Fibroblast of skin of scalp (primary cell): ENCODE measurements around the gene GP1BB.

Experiments
- DNase-seq: peaks from one replicate; pipeline ENCODE4 v3.0.0-alpha.2; 2013

Gene GP1BB

GRCh38 chr22:19727310-19728150 lies 4.2 kb downstream of the GP1BB start:
- no peak for DNase-seq

GRCh38 chr22:19728271-19728670 lies 4.9 kb downstream of the GP1BB start:
- no peak for DNase-seq

- no peak for DNase-seq
Observed at GRCh38 chr22:19728836-19729235, 5.5 kb downstream of the GP1BB start.

- DNase-seq = no peak
Observed at GRCh38 chr22:19729507-19729906, 6.2 kb downstream of the GP1BB start.

- DNase-seq = no peak
Observed at GRCh38 chr22:19730198-19730597, 6.9 kb downstream of the GP1BB start.

GRCh38 chr22:19730655-19731360 lies 7.5 kb downstream of the GP1BB start:
- peak; percentile 75 for DNase-seq

- no peak for DNase-seq
Observed at GRCh38 chr22:19731361-19732135, 8.2 kb downstream of the GP1BB start.

GRCh38 chr22:19732403-19733113 lies 9.2 kb downstream of the GP1BB start:
- no peak for DNase-seq

GRCh38 chr22:19733755-19734154 lies 10.4 kb downstream of the GP1BB start:
- DNase-seq = no peak

GRCh38 chr22:19734163-19734562 lies 10.8 kb downstream of the GP1BB start:
- DNase-seq = no peak

- DNase-seq = no peak
Observed at GRCh38 chr22:19734837-19735382, 11.6 kb downstream of the GP1BB start.

- no peak for DNase-seq
Observed at GRCh38 chr22:19735665-19736510, 12.5 kb downstream of the GP1BB start.

GRCh38 chr22:19737846-19738663 lies 14.7 kb downstream of the GP1BB start:
- DNase-seq = no peak

GRCh38 chr22:19738664-19739447 lies 15.5 kb downstream of the GP1BB start:
- no peak for DNase-seq

GRCh38 chr22:19739448-19739895 lies 16.1 kb downstream of the GP1BB start:
- no peak for DNase-seq

- no peak for DNase-seq
Observed at GRCh38 chr22:19739911-19740449, 16.6 kb downstream of the GP1BB start.

GRCh38 chr22:19740586-19740985 lies 17.2 kb downstream of the GP1BB start:
- DNase-seq = no peak

- no peak for DNase-seq
Observed at GRCh38 chr22:19741053-19741452, 17.7 kb downstream of the GP1BB start.
